ENCODE measurements around the gene EIF2S2.

DNA sequence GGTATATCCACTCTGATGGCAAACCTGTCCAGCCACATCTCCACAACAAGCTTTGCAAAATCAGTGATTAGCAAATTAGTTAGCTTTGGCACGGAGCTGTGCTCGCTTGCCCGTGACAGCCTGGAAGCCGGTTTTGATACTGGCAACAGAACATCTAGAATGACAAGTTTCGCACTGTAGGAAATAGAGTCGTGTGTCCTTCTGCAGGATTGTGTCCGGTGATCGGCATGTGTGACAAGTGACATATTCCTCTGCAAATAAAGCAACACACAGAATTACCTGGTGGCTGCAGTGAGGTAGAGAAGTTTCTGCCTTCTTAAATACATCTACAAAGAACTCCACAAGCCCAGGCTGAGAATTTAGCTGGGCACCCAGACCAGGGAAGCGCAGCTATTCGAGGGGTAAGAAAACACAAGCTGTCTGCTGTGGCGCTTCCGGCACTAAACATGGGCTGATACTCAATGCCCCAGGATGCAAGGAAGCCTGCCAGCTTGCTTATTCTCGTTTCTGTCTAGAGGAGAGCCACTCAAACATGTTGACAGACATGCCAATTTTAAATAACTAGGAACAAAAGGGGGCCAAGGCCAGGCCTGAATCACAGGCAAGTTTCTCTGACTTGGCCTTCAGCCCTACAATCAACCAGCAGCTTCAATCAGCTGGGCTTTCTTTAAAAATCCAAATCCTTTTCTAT is 22.2 kb downstream of the EIF2S2 start:
- TF ChIP-seq, protein P1, sequence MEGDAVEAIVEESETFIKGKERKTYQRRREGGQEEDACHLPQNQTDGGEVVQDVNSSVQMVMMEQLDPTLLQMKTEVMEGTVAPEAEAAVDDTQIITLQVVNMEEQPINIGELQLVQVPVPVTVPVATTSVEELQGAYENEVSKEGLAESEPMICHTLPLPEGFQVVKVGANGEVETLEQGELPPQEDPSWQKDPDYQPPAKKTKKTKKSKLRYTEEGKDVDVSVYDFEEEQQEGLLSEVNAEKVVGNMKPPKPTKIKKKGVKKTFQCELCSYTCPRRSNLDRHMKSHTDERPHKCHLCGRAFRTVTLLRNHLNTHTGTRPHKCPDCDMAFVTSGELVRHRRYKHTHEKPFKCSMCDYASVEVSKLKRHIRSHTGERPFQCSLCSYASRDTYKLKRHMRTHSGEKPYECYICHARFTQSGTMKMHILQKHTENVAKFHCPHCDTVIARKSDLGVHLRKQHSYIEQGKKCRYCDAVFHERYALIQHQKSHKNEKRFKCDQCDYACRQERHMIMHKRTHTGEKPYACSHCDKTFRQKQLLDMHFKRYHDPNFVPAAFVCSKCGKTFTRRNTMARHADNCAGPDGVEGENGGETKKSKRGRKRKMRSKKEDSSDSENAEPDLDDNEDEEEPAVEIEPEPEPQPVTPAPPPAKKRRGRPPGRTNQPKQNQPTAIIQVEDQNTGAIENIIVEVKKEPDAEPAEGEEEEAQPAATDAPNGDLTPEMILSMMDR (IDR thresholded peaks at IDR 0.05): no peak
- TF ChIP-seq POLR2A (IDR thresholded peaks at IDR 0.05): no peak
